ENCODE measurements around the gene ATP13A3. TPM values are rescaled to one million over a fixed set of nuclear protein-coding genes. Genes with fewer than 3 reads are reported as not detected.

ATP13A3 gene
- total and polyA plus RNA-seq, 10 of the 15 experiments (the other 5 are each of a cell fraction or from before 2014, with no cell fraction given), result 14.0 to 108 (median 69.5) TPM

- TF ChIP-seq WRNIP1 (IDR thresholded peaks at IDR 0.05; ENCODE audit: borderline replicate concordance, low read depth, low read length), result no peak
- TF ChIP-seq, protein P1, sequence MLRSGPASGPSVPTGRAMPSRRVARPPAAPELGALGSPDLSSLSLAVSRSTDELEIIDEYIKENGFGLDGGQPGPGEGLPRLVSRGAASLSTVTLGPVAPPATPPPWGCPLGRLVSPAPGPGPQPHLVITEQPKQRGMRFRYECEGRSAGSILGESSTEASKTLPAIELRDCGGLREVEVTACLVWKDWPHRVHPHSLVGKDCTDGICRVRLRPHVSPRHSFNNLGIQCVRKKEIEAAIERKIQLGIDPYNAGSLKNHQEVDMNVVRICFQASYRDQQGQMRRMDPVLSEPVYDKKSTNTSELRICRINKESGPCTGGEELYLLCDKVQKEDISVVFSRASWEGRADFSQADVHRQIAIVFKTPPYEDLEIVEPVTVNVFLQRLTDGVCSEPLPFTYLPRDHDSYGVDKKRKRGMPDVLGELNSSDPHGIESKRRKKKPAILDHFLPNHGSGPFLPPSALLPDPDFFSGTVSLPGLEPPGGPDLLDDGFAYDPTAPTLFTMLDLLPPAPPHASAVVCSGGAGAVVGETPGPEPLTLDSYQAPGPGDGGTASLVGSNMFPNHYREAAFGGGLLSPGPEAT (IDR thresholded peaks at IDR 0.05; ENCODE audit: low read depth), result no peak
- TF ChIP-seq ZBED1 (IDR thresholded peaks at IDR 0.05; ENCODE audit: borderline replicate concordance), result no peak
- TF ChIP-seq IKZF1 (conservative IDR thresholded peaks at IDR 0.05), result no peak
- TF ChIP-seq NR2C2 (IDR thresholded peaks at IDR 0.05; ENCODE audit: borderline replicate concordance, control insufficient read depth, insufficient read length, low read depth), result no peak
- TF ChIP-seq, protein P2, sequence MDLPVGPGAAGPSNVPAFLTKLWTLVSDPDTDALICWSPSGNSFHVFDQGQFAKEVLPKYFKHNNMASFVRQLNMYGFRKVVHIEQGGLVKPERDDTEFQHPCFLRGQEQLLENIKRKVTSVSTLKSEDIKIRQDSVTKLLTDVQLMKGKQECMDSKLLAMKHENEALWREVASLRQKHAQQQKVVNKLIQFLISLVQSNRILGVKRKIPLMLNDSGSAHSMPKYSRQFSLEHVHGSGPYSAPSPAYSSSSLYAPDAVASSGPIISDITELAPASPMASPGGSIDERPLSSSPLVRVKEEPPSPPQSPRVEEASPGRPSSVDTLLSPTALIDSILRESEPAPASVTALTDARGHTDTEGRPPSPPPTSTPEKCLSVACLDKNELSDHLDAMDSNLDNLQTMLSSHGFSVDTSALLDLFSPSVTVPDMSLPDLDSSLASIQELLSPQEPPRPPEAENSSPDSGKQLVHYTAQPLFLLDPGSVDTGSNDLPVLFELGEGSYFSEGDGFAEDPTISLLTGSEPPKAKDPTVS (IDR thresholded peaks at IDR 0.05; ENCODE audit: low read depth, low read length), result no peak
- no peak for TF ChIP-seq ZBTB11 (CRISPR knock-in tag; IDR thresholded peaks at IDR 0.05)
- TF ChIP-seq ZNF384 (IDR thresholded peaks at IDR 0.05; ENCODE audit: borderline replicate concordance, low read depth, low read length), result no peak
- TF ChIP-seq, protein P3, sequence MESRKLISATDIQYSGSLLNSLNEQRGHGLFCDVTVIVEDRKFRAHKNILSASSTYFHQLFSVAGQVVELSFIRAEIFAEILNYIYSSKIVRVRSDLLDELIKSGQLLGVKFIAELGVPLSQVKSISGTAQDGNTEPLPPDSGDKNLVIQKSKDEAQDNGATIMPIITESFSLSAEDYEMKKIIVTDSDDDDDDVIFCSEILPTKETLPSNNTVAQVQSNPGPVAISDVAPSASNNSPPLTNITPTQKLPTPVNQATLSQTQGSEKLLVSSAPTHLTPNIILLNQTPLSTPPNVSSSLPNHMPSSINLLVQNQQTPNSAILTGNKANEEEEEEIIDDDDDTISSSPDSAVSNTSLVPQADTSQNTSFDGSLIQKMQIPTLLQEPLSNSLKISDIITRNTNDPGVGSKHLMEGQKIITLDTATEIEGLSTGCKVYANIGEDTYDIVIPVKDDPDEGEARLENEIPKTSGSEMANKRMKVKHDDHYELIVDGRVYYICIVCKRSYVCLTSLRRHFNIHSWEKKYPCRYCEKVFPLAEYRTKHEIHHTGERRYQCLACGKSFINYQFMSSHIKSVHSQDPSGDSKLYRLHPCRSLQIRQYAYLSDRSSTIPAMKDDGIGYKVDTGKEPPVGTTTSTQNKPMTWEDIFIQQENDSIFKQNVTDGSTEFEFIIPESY (IDR thresholded peaks at IDR 0.05), result no peak
- no peak overlapping the region for H3K4me2 ChIP-seq (ENCODE audit: control insufficient read depth, insufficient read depth)
- ChIA-PET RAD21 (ENCODE audit: unreplicated experiment) (no interaction called here), SMC1A (ENCODE audit: uncharacterized antibody, unreplicated experiment) (no interaction called here), POLR2A (no interaction called here), CTCF (no interaction called here)
- WGBS (ENCODE audit: insufficient coverage, insufficient replicate concordance, low lambda C conversion rate, missing lambda C conversion rate), result 48% methylated on average over 6 of the region's 6 CpGs
- FAIRE-seq (no peak), DNase-seq (ENCODE audit: low read depth, low spot score) (no peak), ATAC-seq (no peak)
- intact Hi-C loops (cut with micrococcal nuclease; ENCODE audit: unreplicated experiment) (no loop called here), in situ Hi-C loops (cut with MboI) (no loop called here)
- H4K20me1 ChIP-seq (ENCODE audit: control insufficient read depth, insufficient read depth), result no peaks in the 10 kb centered on the region
- H3K9me3 ChIP-seq (replicated peaks; ENCODE audit: control insufficient read depth, insufficient read depth, low read length), result no peaks in the 10 kb centered on the region
- H2AFZ ChIP-seq (ENCODE audit: control insufficient read depth, low read depth, low read length), result no peak overlapping the region
- peaks cover 8 to 14% of the 10 kb centered on the region in 2 experiments; a peak in 3 of 4 replicates for H3K27me3 ChIP-seq (replicated peaks in 1 of 2; ENCODE audit: control insufficient read depth in 2 of 2, insufficient read depth in 2 of 2, low read length in 1 of 2)
- no peak overlapping the region for H3K27ac ChIP-seq (ENCODE audit: control insufficient read depth, insufficient read depth)
- no peaks in the 10 kb centered on the region for H3K4me1 ChIP-seq (ENCODE audit: control insufficient read depth, insufficient read depth, low read length)
- no TSS peak for BruUV-seq (replicated peaks)
- H3K4me3 ChIP-seq, result no peak overlapping the region
- H3K36me3 ChIP-seq (ENCODE audit: control insufficient read depth in 2 of 2, insufficient read depth in 2 of 2, low read length in 1 of 2), result no peaks in the 10 kb centered on the region
- no peaks in the 10 kb centered on the region for H3K79me2 ChIP-seq (ENCODE audit: control insufficient read depth, insufficient read depth, low read length)
- no peak overlapping the region for H3K9ac ChIP-seq (ENCODE audit: control insufficient read depth, insufficient read depth, low read length)
Measured at GRCh38 chr3:194365526-194365925, 121.3 kb downstream of the ATP13A3 start.
